Measurements from ENCODE around the gene PHACTR3.

Gene PHACTR3

DNA sequence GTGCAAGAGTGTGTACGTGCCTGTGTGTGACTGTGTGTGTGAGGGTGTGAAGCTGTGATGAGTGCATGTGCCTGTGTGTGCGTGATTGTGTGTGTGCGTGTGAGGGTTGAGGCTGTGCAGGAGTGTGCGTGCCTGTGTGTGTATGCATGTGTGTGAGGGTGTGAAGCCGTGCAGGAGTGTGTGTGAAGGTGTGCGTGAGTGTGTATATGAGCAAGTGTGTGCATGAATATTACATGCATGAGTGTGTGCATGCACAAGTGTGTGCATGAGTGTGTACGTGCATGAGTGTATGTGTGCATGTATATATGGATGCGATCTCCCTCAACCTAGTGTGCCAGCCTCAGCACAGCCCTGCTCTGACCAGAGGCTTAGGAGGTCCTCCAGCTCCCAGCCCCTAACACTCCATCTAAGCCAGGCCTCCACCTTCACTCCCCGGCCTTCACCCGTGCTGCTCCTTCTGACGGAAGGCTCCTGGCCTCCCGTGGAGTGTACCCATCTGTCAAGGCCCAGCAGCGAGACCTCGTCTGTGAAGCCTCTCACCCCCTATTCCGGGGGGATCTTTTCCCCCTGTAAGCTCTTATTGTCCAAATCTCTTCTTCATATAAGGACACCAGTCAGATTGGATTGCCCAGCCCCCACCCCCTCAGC is 19.9 kb upstream of the PHACTR3 start:
- no peak overlapping the region for H3K27ac ChIP-seq (ENCODE audit: low read length)
- no peaks in the 10 kb centered on the region for H3K36me3 ChIP-seq (ENCODE audit: control insufficient read depth, low read depth, low read length)
- no peak overlapping the region for H3K4me3 ChIP-seq (ENCODE audit: low read length)
- no peaks in the 10 kb centered on the region for H3K9me3 ChIP-seq (ENCODE audit: control insufficient read depth, low read depth, low read length)
- H3K27me3 ChIP-seq (ENCODE audit: control insufficient read depth, insufficient read depth, low read length), result peaks cover 35% of the 10 kb centered on the region
- no peak overlapping the region for H3K9ac ChIP-seq (ENCODE audit: low read length)
- H3K4me1 ChIP-seq (ENCODE audit: control insufficient read depth, low read depth, low read length), result no peaks in the 10 kb centered on the region

DNA sequence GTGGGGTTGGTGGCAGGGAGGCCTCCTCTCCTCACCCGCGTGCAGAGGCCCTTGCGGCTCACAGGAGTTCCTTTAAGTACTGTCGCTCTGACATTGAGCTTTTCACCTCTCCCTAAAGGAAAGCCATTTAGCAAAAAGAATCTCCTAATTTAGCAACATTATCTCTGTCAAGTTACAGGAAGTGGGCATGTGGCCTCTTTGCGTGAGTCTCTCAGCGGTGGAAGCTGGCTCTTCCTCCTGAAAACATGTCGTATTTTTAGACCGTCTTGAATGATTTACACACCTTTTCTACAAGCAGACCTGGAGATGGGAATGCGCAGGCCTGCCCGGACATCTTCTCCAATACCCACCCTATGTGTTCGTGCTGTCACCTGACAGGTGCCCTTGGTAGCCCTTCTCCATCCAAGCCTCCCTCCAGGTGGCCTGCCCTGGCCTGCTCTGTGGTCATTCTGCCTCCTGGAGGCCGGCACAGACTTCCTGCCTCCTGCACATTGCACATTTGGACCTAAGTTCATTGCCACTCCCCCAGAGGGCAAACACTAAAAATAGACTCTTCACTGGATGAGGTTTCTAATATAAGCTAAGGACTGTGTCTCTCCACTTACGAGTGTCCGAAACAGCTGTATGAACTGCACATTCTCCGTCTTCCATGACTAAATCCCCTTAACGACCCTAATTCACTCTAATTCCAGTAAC is 18.5 kb upstream of the PHACTR3 start:
- Histone ChIP-seq H3K27me3 (ENCODE audit: control insufficient read depth, insufficient read depth, low read length) (peaks cover 34% of the 10 kb centered on the region), H3K4me1 (ENCODE audit: control insufficient read depth, low read depth, low read length) (no peaks in the 10 kb centered on the region), H3K9me3 (ENCODE audit: control insufficient read depth, low read depth, low read length) (no peaks in the 10 kb centered on the region), H3K27ac (ENCODE audit: low read length) (no peak overlapping the region), H3K4me3 (ENCODE audit: low read length) (no peak overlapping the region), H3K9ac (ENCODE audit: low read length) (no peak overlapping the region), H3K36me3 (ENCODE audit: control insufficient read depth, low read depth, low read length) (no peaks in the 10 kb centered on the region)

DNA sequence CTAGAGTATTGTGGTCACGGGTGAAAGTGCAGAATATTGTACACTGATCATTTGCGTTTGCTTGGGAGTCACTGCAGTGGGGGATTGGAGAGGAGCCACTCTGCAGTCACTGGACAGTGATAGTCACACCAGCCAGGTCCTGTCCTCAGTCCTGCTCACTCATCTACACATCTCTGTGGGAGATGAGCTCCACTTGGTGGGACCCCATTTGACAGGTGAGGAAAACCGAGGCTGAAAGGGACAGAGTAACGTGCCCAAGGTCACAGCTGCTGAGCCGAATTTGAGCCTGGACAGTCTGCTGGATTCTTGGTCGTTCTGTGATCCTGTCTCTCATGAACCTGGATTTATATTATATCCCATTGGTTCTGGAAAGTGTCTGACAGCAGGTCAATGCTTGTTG is 17.7 kb upstream of the PHACTR3 start:
- Histone ChIP-seq H3K4me1 (ENCODE audit: control insufficient read depth, low read depth, low read length) (no peaks in the 10 kb centered on the region), H3K27ac (ENCODE audit: low read length) (no peak overlapping the region), H3K36me3 (ENCODE audit: control insufficient read depth, low read depth, low read length) (no peaks in the 10 kb centered on the region), H3K4me3 (ENCODE audit: low read length) (no peak overlapping the region), H3K27me3 (ENCODE audit: control insufficient read depth, insufficient read depth, low read length) (peaks cover 33% of the 10 kb centered on the region), H3K9me3 (ENCODE audit: control insufficient read depth, low read depth, low read length) (no peaks in the 10 kb centered on the region), H3K9ac (ENCODE audit: low read length) (no peak overlapping the region)

GRCh38 chr20:59587570-59587969 is 16.8 kb upstream of the PHACTR3 start:
- Histone ChIP-seq H3K9ac (ENCODE audit: low read length) (no peak overlapping the region), H3K36me3 (ENCODE audit: control insufficient read depth, low read depth, low read length) (no peaks in the 10 kb centered on the region), H3K4me1 (ENCODE audit: control insufficient read depth, low read depth, low read length) (no peaks in the 10 kb centered on the region), H3K4me3 (ENCODE audit: low read length) (no peak overlapping the region), H3K27me3 (ENCODE audit: control insufficient read depth, insufficient read depth, low read length) (peaks cover 25% of the 10 kb centered on the region), H3K27ac (ENCODE audit: low read length) (no peak overlapping the region), H3K9me3 (ENCODE audit: control insufficient read depth, low read depth, low read length) (no peaks in the 10 kb centered on the region)

- Histone ChIP-seq H3K4me1 (ENCODE audit: control insufficient read depth, low read depth, low read length) (no peaks in the 10 kb centered on the region), H3K27ac (ENCODE audit: low read length) (no peak overlapping the region), H3K9me3 (ENCODE audit: control insufficient read depth, low read depth, low read length) (no peaks in the 10 kb centered on the region), H3K4me3 (ENCODE audit: low read length) (no peak overlapping the region), H3K36me3 (ENCODE audit: control insufficient read depth, low read depth, low read length) (no peaks in the 10 kb centered on the region), H3K27me3 (ENCODE audit: control insufficient read depth, insufficient read depth, low read length) (peaks cover 25% of the 10 kb centered on the region), H3K9ac (ENCODE audit: low read length) (no peak overlapping the region)
These were observed 16.0 kb upstream of the PHACTR3 start for GRCh38 chr20:59588236-59588855.

- H3K4me1 ChIP-seq (ENCODE audit: control insufficient read depth, low read depth, low read length), result no peaks in the 10 kb centered on the region
- H3K4me3 ChIP-seq (ENCODE audit: low read length), result no peak overlapping the region
- no peak overlapping the region for H3K9ac ChIP-seq (ENCODE audit: low read length)
- peaks cover 29% of the 10 kb centered on the region for H3K27me3 ChIP-seq (ENCODE audit: control insufficient read depth, insufficient read depth, low read length)
- H3K27ac ChIP-seq (ENCODE audit: low read length), result no peak overlapping the region
- H3K36me3 ChIP-seq (ENCODE audit: control insufficient read depth, low read depth, low read length), result no peaks in the 10 kb centered on the region
- no peaks in the 10 kb centered on the region for H3K9me3 ChIP-seq (ENCODE audit: control insufficient read depth, low read depth, low read length)
These were observed 15.2 kb upstream of the PHACTR3 start for GRCh38 chr20:59589086-59589684.

GRCh38 chr20:59591061-59591460 is 13.3 kb upstream of the PHACTR3 start:
- Histone ChIP-seq H3K27me3 (ENCODE audit: control insufficient read depth, insufficient read depth, low read length) (peaks cover 25% of the 10 kb centered on the region), H3K9me3 (ENCODE audit: control insufficient read depth, low read depth, low read length) (no peaks in the 10 kb centered on the region), H3K9ac (ENCODE audit: low read length) (no peak overlapping the region), H3K4me1 (ENCODE audit: control insufficient read depth, low read depth, low read length) (no peaks in the 10 kb centered on the region), H3K27ac (ENCODE audit: low read length) (no peak overlapping the region), H3K36me3 (ENCODE audit: control insufficient read depth, low read depth, low read length) (no peaks in the 10 kb centered on the region), H3K4me3 (ENCODE audit: low read length) (no peak overlapping the region)

DNA sequence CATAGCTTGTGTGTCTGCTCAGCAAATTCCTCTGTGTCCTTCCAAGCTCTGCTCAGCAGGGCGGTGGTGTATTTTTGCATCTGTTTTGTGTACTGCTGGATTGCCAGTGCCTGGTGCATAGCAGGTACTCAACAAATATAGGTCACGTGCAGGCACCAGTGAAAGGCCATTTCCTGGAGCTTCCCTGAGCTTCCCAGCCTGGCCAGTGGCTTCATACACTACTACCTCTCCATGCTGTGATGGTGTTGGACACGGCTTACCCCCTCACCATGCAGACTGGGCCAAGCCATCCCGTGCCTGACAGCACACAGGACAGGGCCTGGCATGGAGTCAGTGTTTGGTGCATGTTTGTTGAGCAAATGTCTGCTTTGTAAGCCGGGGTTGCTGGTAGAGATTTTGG is 7.7 kb upstream of the PHACTR3 start:
- H3K9ac ChIP-seq (ENCODE audit: low read length), result no peak overlapping the region
- no peaks in the 10 kb centered on the region for H3K36me3 ChIP-seq (ENCODE audit: control insufficient read depth, low read depth, low read length)
- peaks cover 47% of the 10 kb centered on the region for H3K27me3 ChIP-seq (ENCODE audit: control insufficient read depth, insufficient read depth, low read length)
- H3K4me3 ChIP-seq (ENCODE audit: low read length), result no peak overlapping the region
- H3K9me3 ChIP-seq (ENCODE audit: control insufficient read depth, low read depth, low read length), result no peaks in the 10 kb centered on the region
- no peak overlapping the region for H3K27ac ChIP-seq (ENCODE audit: low read length)
- no peaks in the 10 kb centered on the region for H3K4me1 ChIP-seq (ENCODE audit: control insufficient read depth, low read depth, low read length)

DNA sequence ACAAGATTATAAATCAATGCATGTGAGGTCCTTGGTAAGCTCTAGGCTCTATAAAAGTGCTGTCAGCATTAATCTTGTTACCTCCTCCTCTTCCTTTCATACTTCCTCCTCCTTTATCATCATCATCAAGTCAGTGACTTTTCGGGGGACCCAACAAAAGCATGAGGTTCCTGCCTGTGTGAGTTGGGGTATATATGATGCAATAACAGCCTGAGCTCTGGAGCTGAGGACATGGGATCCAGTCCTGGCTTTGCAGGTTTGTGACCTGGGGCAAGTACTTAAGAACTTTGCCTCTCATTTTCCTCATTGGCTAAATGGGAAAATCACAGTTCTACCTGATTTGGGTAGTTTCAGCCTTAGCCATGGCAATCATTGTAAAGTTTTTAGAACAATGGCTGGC is 7.1 kb upstream of the PHACTR3 start:
- H3K9me3 ChIP-seq (ENCODE audit: control insufficient read depth, low read depth, low read length), result no peaks in the 10 kb centered on the region
- H3K4me1 ChIP-seq (ENCODE audit: control insufficient read depth, low read depth, low read length), result no peaks in the 10 kb centered on the region
- H3K9ac ChIP-seq (ENCODE audit: low read length), result no peak overlapping the region
- no peak overlapping the region for H3K4me3 ChIP-seq (ENCODE audit: low read length)
- no peaks in the 10 kb centered on the region for H3K36me3 ChIP-seq (ENCODE audit: control insufficient read depth, low read depth, low read length)
- H3K27me3 ChIP-seq (ENCODE audit: control insufficient read depth, insufficient read depth, low read length), result peaks cover 53% of the 10 kb centered on the region
- H3K27ac ChIP-seq (ENCODE audit: low read length), result no peak overlapping the region

DNA sequence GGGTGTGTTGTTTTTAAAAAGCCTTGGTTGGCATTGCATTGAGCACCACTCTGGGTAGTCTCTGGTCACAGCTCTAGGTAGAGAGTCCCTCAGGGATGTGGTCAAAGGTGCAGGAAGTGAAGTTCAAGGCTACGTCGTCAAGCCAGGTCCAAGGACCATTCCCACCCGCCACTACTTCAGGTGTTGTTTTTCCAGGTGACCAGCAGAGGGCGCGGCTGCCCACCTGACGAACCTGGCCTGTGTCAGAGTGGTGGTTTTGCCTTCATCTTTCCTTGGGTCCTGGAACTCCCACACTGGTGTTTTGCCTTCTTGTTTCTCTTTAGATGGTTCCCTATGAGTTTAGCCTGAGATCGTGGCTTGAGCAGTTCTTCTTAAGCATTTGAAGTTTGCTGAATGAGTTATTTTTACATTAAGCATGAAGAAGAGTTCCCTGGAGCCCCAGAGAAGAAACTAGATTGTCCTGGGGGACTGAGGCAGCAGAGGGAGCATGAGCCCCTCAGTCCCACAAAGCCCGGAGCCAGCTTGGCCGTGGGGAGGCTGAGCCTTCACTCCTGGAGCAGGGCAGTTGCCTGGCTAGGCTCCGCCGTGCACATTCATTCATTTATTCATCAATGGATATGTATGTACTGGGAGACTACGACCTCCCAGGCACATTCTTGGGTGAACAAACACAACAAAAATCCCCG is 5.6 kb upstream of the PHACTR3 start:
- H3K4me3 ChIP-seq (ENCODE audit: low read length), result no peak overlapping the region
- no peak overlapping the region for H3K9ac ChIP-seq (ENCODE audit: low read length)
- no peaks in the 10 kb centered on the region for H3K4me1 ChIP-seq (ENCODE audit: control insufficient read depth, low read depth, low read length)
- no peaks in the 10 kb centered on the region for H3K9me3 ChIP-seq (ENCODE audit: control insufficient read depth, low read depth, low read length)
- no peak overlapping the region for H3K27ac ChIP-seq (ENCODE audit: low read length)
- no peaks in the 10 kb centered on the region for H3K36me3 ChIP-seq (ENCODE audit: control insufficient read depth, low read depth, low read length)
- peaks cover 66% of the 10 kb centered on the region for H3K27me3 ChIP-seq (ENCODE audit: control insufficient read depth, insufficient read depth, low read length)

- Histone ChIP-seq H3K4me1 (ENCODE audit: control insufficient read depth, low read depth, low read length) (no peaks in the 10 kb centered on the region), H3K4me3 (ENCODE audit: low read length) (no peak overlapping the region), H3K27ac (ENCODE audit: low read length) (no peak overlapping the region), H3K27me3 (ENCODE audit: control insufficient read depth, insufficient read depth, low read length) (peaks cover 75% of the 10 kb centered on the region), H3K9me3 (ENCODE audit: control insufficient read depth, low read depth, low read length) (no peaks in the 10 kb centered on the region), H3K36me3 (ENCODE audit: control insufficient read depth, low read depth, low read length) (no peaks in the 10 kb centered on the region), H3K9ac (ENCODE audit: low read length) (no peak overlapping the region)
These were observed 4.4 kb upstream of the PHACTR3 start for GRCh38 chr20:59599941-59600340.
